BLaER1 treated with 17β-estradiol and CSF1 and Interleukin-3, amounts not matched to agents 10 nM and 100 nM (cell line): ENCODE results near the gene GRK5.
"Not testable (repeated sequence)": the region's sequence is repeated elsewhere in the genome, so short reads cannot be mapped to it uniquely, and the experiment has no call there.

ENCODE experiments used
- H3K27ac ChIP-seq, 11 experiments: shearing (Covaris generic); formaldehyde crosslinking; 2 replicates each; pipeline ENCODE4 v1.8.1; 2022
- H3K27me3 ChIP-seq, 11 experiments: shearing (Covaris generic); formaldehyde crosslinking; 2 replicates each; pipeline ENCODE4 v1.8.1; 2022
- H3K36me3 ChIP-seq, 11 experiments: shearing (Covaris generic); formaldehyde crosslinking; 2 replicates each; pipeline ENCODE4 v1.8.1; 2022
- H3K4me1 ChIP-seq, 10 experiments: shearing (Covaris generic); formaldehyde crosslinking; 2 replicates each; pipeline ENCODE4 v1.8.1; 2022
- H3K4me2 ChIP-seq, 11 experiments: shearing (Covaris generic); formaldehyde crosslinking; 2 replicates each; pipeline ENCODE4 v1.8.1; 2022
- H3K4me3 ChIP-seq, 10 experiments: shearing (Covaris generic); formaldehyde crosslinking; 2 replicates each; pipeline ENCODE4 v1.8.1; 2022
- H3K9ac ChIP-seq, 11 experiments: shearing (Covaris generic); formaldehyde crosslinking; 2 replicates each; pipeline ENCODE4 v1.8.1; 2022
- H3K9me3 ChIP-seq, 11 experiments: shearing (Covaris generic); formaldehyde crosslinking; replicated peaks in 1 of 11; 2 replicates each; pipeline ENCODE4 v1.8.1; 2022
- H4K20me1 ChIP-seq, 11 experiments: shearing (Covaris generic); formaldehyde crosslinking; 2 replicates each; pipeline ENCODE4 v1.8.1; 2022
- Cebpa-rat ChIP-seq, 11 experiments: shearing (Covaris generic); IDR thresholded peaks; 2 replicates each; pipeline ENCODE4 v1.8.1; 2022

GRK5 gene

GRCh38 chr10:119256897-119257296 is 49.5 kb downstream of the GRK5 start:
- Histone ChIP-seq H3K9me3 (peaks cover 3 to 15% (median 7%) of the 10 kb centered on the region in 11 experiments; a peak in 18 of 22 replicates), H3K27ac (no peak overlapping the region), H3K4me2 (no peak overlapping the region), H4K20me1 (no peaks in the 10 kb centered on the region), H3K9ac (no peak overlapping the region), H3K4me1 (peaks cover 0 to 16% (median 8%) of the 10 kb centered on the region in 10 experiments; a peak in 12 of 20 replicates), H3K27me3 (no peaks in the 10 kb centered on the region), H3K4me3 (no peak overlapping the region), H3K36me3 (no peaks in the 10 kb centered on the region)
- no peak for TF ChIP-seq Cebpa-rat (IDR thresholded peaks at IDR 0.05)

GRCh38 chr10:119257899-119258419 is 50.6 kb downstream of the GRK5 start:
- no peak overlapping the region for H3K9ac ChIP-seq
- H3K4me2 ChIP-seq = no peak overlapping the region
- no peaks in the 10 kb centered on the region for H4K20me1 ChIP-seq
- H3K36me3 ChIP-seq = no peaks in the 10 kb centered on the region
- H3K4me1 ChIP-seq = peaks cover 0 to 16% (median 8%) of the 10 kb centered on the region in 10 experiments; a peak in 12 of 20 replicates
- no peak for TF ChIP-seq Cebpa-rat (IDR thresholded peaks at IDR 0.05)
- no peak overlapping the region for H3K27ac ChIP-seq
- H3K9me3 ChIP-seq = peaks cover 7 to 23% (median 14%) of the 10 kb centered on the region in 11 experiments; a peak in 18 of 22 replicates
- no peak overlapping the region for H3K4me3 ChIP-seq
- no peaks in the 10 kb centered on the region for H3K27me3 ChIP-seq

GRCh38 chr10:119259345-119259744 is 52.0 kb downstream of the GRK5 start:
- Histone ChIP-seq H3K27ac (no peak overlapping the region), H3K9ac (no peak overlapping the region), H3K9me3 (peaks cover 7 to 23% (median 14%) of the 10 kb centered on the region in 11 experiments; a peak in 18 of 22 replicates), H3K4me1 (peaks cover 0 to 11% (median 2%) of the 10 kb centered on the region in 10 experiments; a peak in 8 of 20 replicates), H3K4me2 (no peak overlapping the region), H3K4me3 (no peak overlapping the region), H4K20me1 (no peaks in the 10 kb centered on the region), H3K27me3 (no peaks in the 10 kb centered on the region), H3K36me3 (no peaks in the 10 kb centered on the region)
- TF ChIP-seq Cebpa-rat (IDR thresholded peaks at IDR 0.05) = no peak

GRCh38 chr10:119261016-119261415 is 53.6 kb downstream of the GRK5 start:
- peaks cover 7 to 23% (median 14%) of the 10 kb centered on the region in 11 experiments; a peak in 18 of 22 replicates for H3K9me3 ChIP-seq
- not testable (repeated sequence) for H4K20me1 ChIP-seq, H3K27me3 ChIP-seq, H3K9ac ChIP-seq, H3K27ac ChIP-seq, H3K4me2 ChIP-seq, H3K4me3 ChIP-seq, H3K36me3 ChIP-seq, H3K4me1 ChIP-seq

- no peak for TF ChIP-seq Cebpa-rat (IDR thresholded peaks at IDR 0.05)
- Histone ChIP-seq H3K27ac (no peak overlapping the region), H3K9ac (no peak overlapping the region), H3K9me3 (peaks cover 7 to 20% (median 13%) of the 10 kb centered on the region in 11 experiments; a peak in 18 of 22 replicates), H3K4me2 (no peak overlapping the region), H3K36me3 (no peaks in the 10 kb centered on the region), H3K27me3 (no peaks in the 10 kb centered on the region), H3K4me1 (peaks cover 0 to 8% (median 5%) of the 10 kb centered on the region in 10 experiments; a peak in 13 of 20 replicates), H3K4me3 (no peak overlapping the region), H4K20me1 (no peaks in the 10 kb centered on the region)
Measured at GRCh38 chr10:119263951-119264617, 56.7 kb downstream of the GRK5 start.

- peaks cover 0 to 14% (median 9%) of the 10 kb centered on the region in 10 experiments; a peak in 13 of 20 replicates for H3K4me1 ChIP-seq
- H3K27ac ChIP-seq = no peak overlapping the region
- H3K4me3 ChIP-seq = no peak overlapping the region
- H3K9ac ChIP-seq = no peak overlapping the region
- no peak overlapping the region for H3K4me2 ChIP-seq
- no peaks in the 10 kb centered on the region for H4K20me1 ChIP-seq
- H3K36me3 ChIP-seq = no peaks in the 10 kb centered on the region
- no peak for TF ChIP-seq Cebpa-rat (IDR thresholded peaks at IDR 0.05)
- H3K27me3 ChIP-seq = no peaks in the 10 kb centered on the region
- peaks cover 7 to 20% (median 13%) of the 10 kb centered on the region in 11 experiments; a peak in 18 of 22 replicates for H3K9me3 ChIP-seq
Measured at GRCh38 chr10:119265691-119266090, 58.3 kb downstream of the GRK5 start.

- H3K27ac ChIP-seq = no peak overlapping the region
- H3K36me3 ChIP-seq = no peaks in the 10 kb centered on the region
- H3K4me2 ChIP-seq = no peak overlapping the region
- H3K4me1 ChIP-seq = peaks cover 11 to 25% (median 20%) of the 10 kb centered on the region in 10 experiments; a peak in 19 of 20 replicates
- H3K9me3 ChIP-seq = peaks cover 0 to 7% (median 3%) of the 10 kb centered on the region in 11 experiments; a peak in 8 of 22 replicates
- no peak overlapping the region for H3K4me3 ChIP-seq
- H4K20me1 ChIP-seq = peaks cover 0 to 6% (median 0%) of the 10 kb centered on the region in 11 experiments; a peak in 1 of 22 replicates
- H3K27me3 ChIP-seq = no peaks in the 10 kb centered on the region
- no peak overlapping the region for H3K9ac ChIP-seq
- TF ChIP-seq Cebpa-rat (IDR thresholded peaks at IDR 0.05) = no peak
Measured at GRCh38 chr10:119267384-119267783, 60.0 kb downstream of the GRK5 start.

- H3K4me2 ChIP-seq = peak overlapping the region in 9 of 11 experiments; percentile 10 to 62 (median 49); a peak in 12 of 22 replicates
- H3K4me3 ChIP-seq = no peak overlapping the region
- no peaks in the 10 kb centered on the region for H3K36me3 ChIP-seq
- H3K27ac ChIP-seq = 0 out of 22 replicates have a peak overlapping the region, but pooled peaks of 2 of the 11 experiments have one; percentile 7 to 12
- peaks cover 0 to 6% (median 0%) of the 10 kb centered on the region in 11 experiments; a peak in 1 of 22 replicates for H4K20me1 ChIP-seq
- H3K4me1 ChIP-seq = peaks cover 11 to 25% (median 20%) of the 10 kb centered on the region in 10 experiments; a peak in 19 of 20 replicates
- H3K27me3 ChIP-seq = no peaks in the 10 kb centered on the region
- no peaks in the 10 kb centered on the region for H3K9me3 ChIP-seq
- no peak for TF ChIP-seq Cebpa-rat (IDR thresholded peaks at IDR 0.05)
- H3K9ac ChIP-seq = no peak overlapping the region
Measured at GRCh38 chr10:119268428-119268827, 61.1 kb downstream of the GRK5 start.

GRCh38 chr10:119268871-119269506 is 61.6 kb downstream of the GRK5 start:
- H3K36me3 ChIP-seq = no peaks in the 10 kb centered on the region
- no peak for TF ChIP-seq Cebpa-rat (IDR thresholded peaks at IDR 0.05)
- no peaks in the 10 kb centered on the region for H3K9me3 ChIP-seq
- peaks cover 11 to 25% (median 20%) of the 10 kb centered on the region in 10 experiments; a peak in 19 of 20 replicates for H3K4me1 ChIP-seq
- H3K27ac ChIP-seq = peak overlapping the region in 3 of 11 experiments; percentile 7 to 32 (median 12); a peak in 3 of 22 replicates
- H3K4me2 ChIP-seq = peak overlapping the region in 10 of 11 experiments; percentile 10 to 62 (median 48); a peak in 15 of 22 replicates
- H3K9ac ChIP-seq = no peak overlapping the region
- no peaks in the 10 kb centered on the region for H3K27me3 ChIP-seq
- H3K4me3 ChIP-seq = no peak overlapping the region
- peaks cover 0 to 6% (median 0%) of the 10 kb centered on the region in 11 experiments; a peak in 1 of 22 replicates for H4K20me1 ChIP-seq
